Esophagus squamous epithelium (tissue), 4 donors: ENCODE data around the gene HEPACAM.

Experiments
- POLR2A ChIP-seq, 4 donors: fragments of 450-650 bp; IDR thresholded peaks; one replicate each; pipeline ENCODE4 v1.6.1; 2017; ENCODE audit warnings: antibody characterized with exemption in 4 of 4, mild to moderate bottlenecking in 4 of 4, moderate library complexity in 3 of 4
- TF ChIP-seq, protein P1 (sequence below), 6 experiments: fragments of 450-650 bp in 4 of 6; fragments of 200-600 bp in 2 of 6; sonication (generic) in 2 of 6; IDR thresholded peaks; one replicate each; pipeline ENCODE4 v1.5.1; 2016 to 2019; ENCODE audit warnings: antibody characterized with exemption in 6 of 6, mild to moderate bottlenecking in 4 of 6, moderate library complexity in 4 of 6

DNA sequence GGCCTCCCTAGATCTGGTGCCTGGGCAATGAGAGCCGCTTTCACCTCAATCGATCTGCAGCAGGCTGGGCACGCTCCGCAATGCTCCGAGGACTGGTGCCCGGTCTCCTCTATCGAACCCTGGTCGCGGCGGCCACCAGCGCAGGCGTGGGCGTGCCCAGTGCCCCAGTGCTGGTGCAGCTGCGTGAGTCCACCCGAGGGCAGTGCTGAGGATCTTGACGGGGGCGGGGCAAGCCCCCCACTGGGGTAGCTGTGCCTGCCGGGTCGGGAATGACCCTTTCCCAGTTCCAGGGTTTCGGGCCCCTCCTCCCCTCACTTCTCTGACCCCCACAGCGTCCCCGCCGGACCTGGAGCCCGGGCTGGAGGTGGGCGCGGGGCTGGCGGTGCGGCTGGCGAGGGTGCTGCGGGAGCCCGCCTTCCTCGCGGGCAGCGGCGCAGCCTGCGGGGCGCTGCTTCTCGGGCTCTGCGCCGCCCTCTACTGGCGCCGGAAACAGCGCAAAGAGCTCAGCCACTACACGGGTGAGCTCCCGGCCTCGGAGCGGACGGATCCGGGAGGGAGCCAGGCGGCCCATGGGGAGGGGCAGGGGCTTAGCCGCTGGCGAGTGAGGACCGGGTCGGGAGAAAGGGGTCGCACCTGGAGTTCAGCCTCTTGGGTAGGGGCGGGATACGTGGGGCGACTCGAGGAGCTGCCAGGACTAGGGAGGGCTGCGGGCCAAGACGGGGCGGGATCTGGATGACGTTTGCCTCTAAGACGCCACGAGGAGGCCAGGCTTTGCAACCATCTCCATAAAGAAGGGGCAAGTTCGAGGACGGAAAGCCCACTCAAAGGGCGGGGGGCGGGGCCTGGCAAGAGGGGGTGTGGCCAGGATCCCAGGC is 59.7 kb downstream of the HEPACAM start:
- TF ChIP-seq, protein P1, sequence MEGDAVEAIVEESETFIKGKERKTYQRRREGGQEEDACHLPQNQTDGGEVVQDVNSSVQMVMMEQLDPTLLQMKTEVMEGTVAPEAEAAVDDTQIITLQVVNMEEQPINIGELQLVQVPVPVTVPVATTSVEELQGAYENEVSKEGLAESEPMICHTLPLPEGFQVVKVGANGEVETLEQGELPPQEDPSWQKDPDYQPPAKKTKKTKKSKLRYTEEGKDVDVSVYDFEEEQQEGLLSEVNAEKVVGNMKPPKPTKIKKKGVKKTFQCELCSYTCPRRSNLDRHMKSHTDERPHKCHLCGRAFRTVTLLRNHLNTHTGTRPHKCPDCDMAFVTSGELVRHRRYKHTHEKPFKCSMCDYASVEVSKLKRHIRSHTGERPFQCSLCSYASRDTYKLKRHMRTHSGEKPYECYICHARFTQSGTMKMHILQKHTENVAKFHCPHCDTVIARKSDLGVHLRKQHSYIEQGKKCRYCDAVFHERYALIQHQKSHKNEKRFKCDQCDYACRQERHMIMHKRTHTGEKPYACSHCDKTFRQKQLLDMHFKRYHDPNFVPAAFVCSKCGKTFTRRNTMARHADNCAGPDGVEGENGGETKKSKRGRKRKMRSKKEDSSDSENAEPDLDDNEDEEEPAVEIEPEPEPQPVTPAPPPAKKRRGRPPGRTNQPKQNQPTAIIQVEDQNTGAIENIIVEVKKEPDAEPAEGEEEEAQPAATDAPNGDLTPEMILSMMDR (IDR thresholded peaks at IDR 0.05), result peak; percentile 41 to 79 (median 66)
- TF ChIP-seq POLR2A (IDR thresholded peaks at IDR 0.05), result peak in 1 of 4 donors; percentile 24
